Measurements from ENCODE around the gene RECQL5.

The RECQL5 gene

GRCh38 chr17:75624714-75625345 lies 42.1 kb downstream of the RECQL5 start:
- FAIRE-seq (no peak), DNase-seq (ENCODE audit: insufficient read length, low spot score) (no peak)
- TF ChIP-seq PAX5 (IDR thresholded peaks at IDR 0.05; ENCODE audit: insufficient read depth, low read length, severe bottlenecking) (no peak), POLR2A (IDR thresholded peaks at IDR 0.05; ENCODE audit: low read depth, low read length) (no peak), SPI1 (IDR thresholded peaks at IDR 0.05; ENCODE audit: low read depth, low read length) (no peak), TAF1 (IDR thresholded peaks at IDR 0.05; ENCODE audit: low read depth, low read length) (no peak)

GRCh38 chr17:75624021-75624420 lies 42.9 kb downstream of the RECQL5 start:
- no peak for TF ChIP-seq SPI1 (IDR thresholded peaks at IDR 0.05; ENCODE audit: low read depth, low read length)
- TF ChIP-seq POLR2AphosphoS5 (IDR thresholded peaks at IDR 0.05; ENCODE audit: low read depth, low read length): no peak
- no peak for TF ChIP-seq POLR2A (IDR thresholded peaks at IDR 0.05; ENCODE audit: low read depth, low read length)
- no peak for TF ChIP-seq PAX5 (IDR thresholded peaks at IDR 0.05; ENCODE audit: insufficient read depth, low read length, severe bottlenecking)
- TF ChIP-seq POU2F2 (IDR thresholded peaks at IDR 0.05; ENCODE audit: low read depth, low read length): no peak
- no peak for TF ChIP-seq TAF1 (IDR thresholded peaks at IDR 0.05; ENCODE audit: low read depth, low read length)
- FAIRE-seq: no peak

DNA sequence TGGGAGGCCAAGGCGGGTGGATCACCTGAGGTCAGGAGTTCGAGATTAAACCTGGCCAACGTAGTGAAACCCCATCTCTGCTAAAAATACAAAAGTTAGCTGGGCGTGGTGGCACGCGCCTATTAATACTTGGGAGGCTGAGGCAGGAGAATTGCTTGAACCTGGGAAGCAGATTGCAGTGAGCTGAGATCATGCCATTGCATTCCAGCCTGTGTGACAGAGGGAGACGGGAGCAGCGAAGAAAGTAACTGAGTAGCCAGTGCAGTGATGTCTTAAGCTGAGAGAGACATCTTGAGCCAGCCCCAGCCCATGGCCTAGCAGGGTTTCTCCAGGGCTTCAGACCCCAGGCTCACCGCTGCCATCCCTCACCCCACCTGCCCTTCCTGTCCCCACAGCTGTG lies 43.6 kb downstream of the RECQL5 start:
- TF ChIP-seq POLR2AphosphoS5 (IDR thresholded peaks at IDR 0.05; ENCODE audit: low read depth, low read length): no peak
- no peak for DNase-seq (ENCODE audit: insufficient read length, low spot score)
- no peak for FAIRE-seq

More at GRCh38 chr17:75624021-75624420, 42.9 kb downstream of the RECQL5 start:
- DNase-seq (ENCODE audit: insufficient read length, low spot score): no peak

DNA sequence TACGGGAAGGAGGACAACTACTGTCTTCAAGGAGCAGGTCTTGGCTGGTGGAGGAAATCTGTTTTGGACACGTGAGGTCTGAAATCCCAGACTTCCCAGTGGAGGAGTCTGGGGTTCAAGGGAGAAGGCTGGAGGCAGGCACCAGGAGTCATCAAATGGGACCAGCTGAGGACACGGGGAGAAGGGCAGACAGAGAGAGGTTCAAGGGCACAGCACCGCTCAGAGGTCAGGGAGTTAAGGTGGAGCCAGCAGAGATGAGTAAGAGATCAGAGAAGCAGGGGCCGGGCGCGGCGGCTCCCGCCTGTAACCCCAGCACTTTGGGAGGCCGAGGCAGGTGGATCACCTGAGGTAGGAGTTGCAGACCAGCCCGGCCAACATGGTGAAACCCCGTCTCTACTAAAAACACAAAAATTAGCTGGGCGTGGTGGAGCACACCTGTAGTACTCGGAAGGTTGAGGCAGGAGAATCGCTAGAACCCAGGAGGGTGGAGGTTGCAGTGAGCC lies 44.1 kb downstream of the RECQL5 start:
- FAIRE-seq (no peak), DNase-seq (ENCODE audit: insufficient read length, low spot score) (no peak)
- no peak for TF ChIP-seq TAF1 (IDR thresholded peaks at IDR 0.05; ENCODE audit: low read depth, low read length)

- FAIRE-seq (no peak), DNase-seq (ENCODE audit: insufficient read length, low spot score) (no peak)
Observed at GRCh38 chr17:75622076-75622475, 44.9 kb downstream of the RECQL5 start.

DNA sequence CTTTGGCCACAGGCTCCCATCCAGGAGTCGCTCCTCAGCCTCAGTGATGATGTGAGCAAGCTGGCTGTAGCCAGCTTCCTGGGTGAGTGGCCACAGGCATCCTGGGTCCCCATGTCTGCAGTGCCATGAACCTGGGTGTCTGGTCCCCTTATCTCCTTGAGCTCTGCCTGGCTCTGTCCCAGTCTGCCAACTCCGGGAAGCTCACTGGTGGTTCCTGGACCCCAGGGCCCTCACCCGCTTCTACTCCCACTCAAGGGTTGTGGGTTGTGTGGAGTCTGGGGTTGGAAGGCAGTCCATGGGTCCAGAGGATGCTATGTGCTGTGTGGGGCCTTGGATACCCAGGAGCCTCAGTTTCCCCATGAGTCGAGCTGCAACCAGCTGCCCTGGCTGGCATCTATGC lies 45.5 kb downstream of the RECQL5 start:
- TF ChIP-seq POU2F2 (IDR thresholded peaks at IDR 0.05; ENCODE audit: low read depth, low read length) (no peak), POLR2AphosphoS5 (IDR thresholded peaks at IDR 0.05; ENCODE audit: low read depth, low read length) (no peak), SPI1 (IDR thresholded peaks at IDR 0.05; ENCODE audit: low read depth, low read length) (no peak), PAX5 (IDR thresholded peaks at IDR 0.05; ENCODE audit: insufficient read depth, low read length, severe bottlenecking) (no peak), POLR2A (IDR thresholded peaks at IDR 0.05; ENCODE audit: low read depth, low read length) (no peak), TAF1 (IDR thresholded peaks at IDR 0.05; ENCODE audit: low read depth, low read length) (no peak)
- DNase-seq (ENCODE audit: insufficient read length, low spot score) (no peak), FAIRE-seq (no peak)

More at GRCh38 chr17:75622076-75622475, 44.9 kb downstream of the RECQL5 start:
- TF ChIP-seq POLR2AphosphoS5 (IDR thresholded peaks at IDR 0.05; ENCODE audit: low read depth, low read length) (no peak), TAF1 (IDR thresholded peaks at IDR 0.05; ENCODE audit: low read depth, low read length) (no peak), SPI1 (IDR thresholded peaks at IDR 0.05; ENCODE audit: low read depth, low read length) (no peak), POLR2A (IDR thresholded peaks at IDR 0.05; ENCODE audit: low read depth, low read length) (no peak), POU2F2 (IDR thresholded peaks at IDR 0.05; ENCODE audit: low read depth, low read length) (no peak), PAX5 (IDR thresholded peaks at IDR 0.05; ENCODE audit: insufficient read depth, low read length, severe bottlenecking) (no peak)

DNA sequence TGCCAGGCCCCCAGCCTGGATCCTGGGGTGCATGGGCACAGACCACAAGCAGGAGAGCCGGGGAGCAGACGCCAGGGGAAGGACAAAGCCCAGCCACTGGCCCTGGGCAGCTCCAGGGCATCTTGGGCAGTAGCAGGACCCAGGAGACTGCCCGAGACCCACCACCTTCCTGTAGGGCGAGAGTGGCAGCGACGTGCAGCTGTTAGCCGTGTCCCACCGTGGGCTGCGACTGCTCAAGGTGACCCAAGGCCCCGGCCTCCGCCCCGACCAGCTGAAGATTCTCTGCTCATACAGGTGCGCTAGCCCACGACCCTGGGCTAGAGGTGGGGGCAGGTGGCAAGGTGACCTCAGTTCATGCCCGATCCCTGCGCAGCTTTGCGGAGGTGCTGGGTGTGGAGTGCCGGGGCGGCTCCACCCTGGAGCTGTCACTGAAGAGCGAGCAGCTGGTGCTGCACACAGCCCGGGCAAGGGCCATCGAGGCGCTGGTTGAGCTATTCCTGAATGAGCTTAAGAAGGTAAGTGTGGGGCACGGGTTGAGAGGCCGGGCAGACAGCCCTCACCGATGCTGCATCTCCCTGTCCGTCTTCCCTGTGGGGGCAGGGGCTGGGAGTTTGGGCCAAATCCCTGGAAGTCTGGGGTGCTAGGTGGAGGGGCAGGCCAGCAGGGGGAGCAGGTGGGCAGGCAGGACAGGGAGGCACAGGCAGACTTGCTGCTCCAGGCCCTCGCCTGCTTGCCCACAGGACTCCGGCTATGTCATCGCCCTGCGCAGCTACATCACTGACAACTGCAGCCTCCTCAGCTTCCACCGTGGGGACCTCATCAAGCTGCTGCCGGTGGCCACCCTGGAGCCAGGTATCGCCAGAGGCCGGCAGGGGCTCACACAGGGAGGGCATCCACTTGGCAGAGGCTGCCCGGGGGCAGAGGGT lies 47.2 kb downstream of the RECQL5 start:
- TF ChIP-seq TAF1 (IDR thresholded peaks at IDR 0.05; ENCODE audit: low read depth, low read length) (no peak), POLR2A (IDR thresholded peaks at IDR 0.05; ENCODE audit: low read depth, low read length) (no peak), POLR2AphosphoS5 (IDR thresholded peaks at IDR 0.05; ENCODE audit: low read depth, low read length) (no peak), SPI1 (IDR thresholded peaks at IDR 0.05; ENCODE audit: low read depth, low read length) (no peak), POU2F2 (IDR thresholded peaks at IDR 0.05; ENCODE audit: low read depth, low read length) (no peak), PAX5 (IDR thresholded peaks at IDR 0.05; ENCODE audit: insufficient read depth, low read length, severe bottlenecking) (no peak)
- DNase-seq (ENCODE audit: insufficient read length, low spot score) (peak; percentile 57), FAIRE-seq (no peak)

- no peak for DNase-seq (ENCODE audit: insufficient read length, low spot score)
- no peak for FAIRE-seq
Observed at GRCh38 chr17:75617675-75618074, 49.3 kb downstream of the RECQL5 start.

GRCh38 chr17:75617218-75617617 lies 49.7 kb downstream of the RECQL5 start:
- DNase-seq (ENCODE audit: insufficient read length, low spot score): no peak
- TF ChIP-seq POLR2AphosphoS5 (IDR thresholded peaks at IDR 0.05; ENCODE audit: low read depth, low read length) (no peak), PAX5 (IDR thresholded peaks at IDR 0.05; ENCODE audit: insufficient read depth, low read length, severe bottlenecking) (no peak), TAF1 (IDR thresholded peaks at IDR 0.05; ENCODE audit: low read depth, low read length) (no peak)
- no peak for FAIRE-seq

More at GRCh38 chr17:75617675-75618074, 49.3 kb downstream of the RECQL5 start:
- TF ChIP-seq SPI1 (IDR thresholded peaks at IDR 0.05; ENCODE audit: low read depth, low read length) (no peak), PAX5 (IDR thresholded peaks at IDR 0.05; ENCODE audit: insufficient read depth, low read length, severe bottlenecking) (no peak), POLR2A (IDR thresholded peaks at IDR 0.05; ENCODE audit: low read depth, low read length) (no peak), POLR2AphosphoS5 (IDR thresholded peaks at IDR 0.05; ENCODE audit: low read depth, low read length) (no peak), POU2F2 (IDR thresholded peaks at IDR 0.05; ENCODE audit: low read depth, low read length) (no peak), TAF1 (IDR thresholded peaks at IDR 0.05; ENCODE audit: low read depth, low read length) (no peak)

Data from GM12891 (cell line).